ENCODE results near the gene MC1R. TPM values are rescaled to one million over a fixed set of nuclear protein-coding genes. Genes with fewer than 3 reads are reported as not detected.
"Not testable (repeated sequence)": the region's sequence is repeated elsewhere in the genome, so short reads cannot be mapped to it uniquely, and the experiment has no call there.

The MC1R gene
- total RNA-seq, 2 experiments from 2014 or later: 8.3 to 22.3 TPM

GRCh38 chr16:89931964-89932363 lies 13.3 kb downstream of the MC1R start:
- intact Hi-C loops (cut with micrococcal nuclease; ENCODE audit: unreplicated experiment): no loop called here
- no peak overlapping the region for H3K27ac ChIP-seq (ENCODE audit: low read depth, low read length, poor library complexity, severe bottlenecking)
- no peaks in the 10 kb centered on the region for H3K9me3 ChIP-seq (ENCODE audit: low read length)
- DNase-seq (ENCODE audit: low spot score): no peak
- H3K4me3 ChIP-seq (ENCODE audit: low read depth, low read length, poor library complexity, severe bottlenecking): no peak overlapping the region
- H2AFZ ChIP-seq (ENCODE audit: low read length): no peak overlapping the region
- H3K36me3 ChIP-seq (ENCODE audit: insufficient read depth, low read length): peaks cover 95% of the 10 kb centered on the region
- BruUV-seq (replicated peaks): no TSS peak
- ChIA-PET CTCF (ENCODE audit: unreplicated experiment) (no interaction called here), POLR2A (interaction anchor here (0.7 kb wide), 1 partner anchor 9 kb away, joined by 3 read pairs; the partner anchor contains the start of gene TUBB3)
- H3K79me2 ChIP-seq (ENCODE audit: insufficient read depth, low read depth, low read length): peaks cover 26% of the 10 kb centered on the region
- TF ChIP-seq CTCF (conservative IDR thresholded peaks at IDR 0.05; ENCODE audit: low read length) (no peak), EZH2phosphoT487 (IDR thresholded peaks at IDR 0.05; ENCODE audit: borderline replicate concordance, low read depth, low read length) (no peak)
- peaks cover 6% of the 10 kb centered on the region; the same call in 1 of the 2 replicates for H4K20me1 ChIP-seq (ENCODE audit: insufficient read depth, low read length)
- no peak overlapping the region for H3K4me2 ChIP-seq (ENCODE audit: low read length)
- no peaks in the 10 kb centered on the region for H3K4me1 ChIP-seq (ENCODE audit: insufficient read depth, low read length, poor library complexity, severe bottlenecking)
- no peaks in the 10 kb centered on the region for H3K9me2 ChIP-seq (ENCODE audit: insufficient read depth, low read length)

- H3K9me2 ChIP-seq (ENCODE audit: insufficient read depth, low read length); H3K9me3 ChIP-seq (ENCODE audit: low read length); H2AFZ ChIP-seq (ENCODE audit: low read length); H3K4me1 ChIP-seq (ENCODE audit: insufficient read depth, low read length, poor library complexity, severe bottlenecking); H3K27ac ChIP-seq (ENCODE audit: low read depth, low read length, poor library complexity, severe bottlenecking); BruUV-seq (replicated peaks); CTCF ChIA-PET (ENCODE audit: unreplicated experiment); intact Hi-C loops (cut with micrococcal nuclease; ENCODE audit: unreplicated experiment); DNase-seq (ENCODE audit: low spot score); H4K20me1 ChIP-seq (ENCODE audit: insufficient read depth, low read length); H3K4me3 ChIP-seq (ENCODE audit: low read depth, low read length, poor library complexity, severe bottlenecking); H3K79me2 ChIP-seq (ENCODE audit: insufficient read depth, low read depth, low read length); H3K4me2 ChIP-seq (ENCODE audit: low read length): not testable (repeated sequence)
- POLR2A ChIA-PET: interaction anchor here (0.5 to 0.8 kb wide), 3 partner anchors 8 to 121 kb away, joined by 3 to 4 read pairs (median 4); no protein-coding TSS in a partner anchor
- H3K36me3 ChIP-seq (ENCODE audit: insufficient read depth, low read length): peaks cover 80% of the 10 kb centered on the region
These were observed 15.4 kb downstream of the MC1R start for GRCh38 chr16:89934019-89934418.

- Histone ChIP-seq H3K4me1 (ENCODE audit: insufficient read depth, low read length, poor library complexity, severe bottlenecking) (no peaks in the 10 kb centered on the region), H3K9me2 (ENCODE audit: insufficient read depth, low read length) (no peaks in the 10 kb centered on the region), H3K27ac (ENCODE audit: low read depth, low read length, poor library complexity, severe bottlenecking) (no peak overlapping the region), H3K9me3 (ENCODE audit: low read length) (no peaks in the 10 kb centered on the region), H3K79me2 (ENCODE audit: insufficient read depth, low read depth, low read length) (no peaks in the 10 kb centered on the region), H4K20me1 (ENCODE audit: insufficient read depth, low read length) (no peaks in the 10 kb centered on the region), H2AFZ (ENCODE audit: low read length) (no peak overlapping the region), H3K36me3 (ENCODE audit: insufficient read depth, low read length) (peaks cover 71% of the 10 kb centered on the region), H3K4me3 (ENCODE audit: low read depth, low read length, poor library complexity, severe bottlenecking) (no peak overlapping the region), H3K4me2 (ENCODE audit: low read length) (no peak overlapping the region)
- no peak for DNase-seq (ENCODE audit: low spot score)
- intact Hi-C loops (cut with micrococcal nuclease; ENCODE audit: unreplicated experiment): no loop called here
- ChIA-PET POLR2A (interaction anchor here (0.5 to 0.7 kb wide), 2 partner anchors 15 to 120 kb away, joined by 3 to 4 read pairs; no protein-coding TSS in a partner anchor), CTCF (ENCODE audit: unreplicated experiment) (no interaction called here)
- BruUV-seq (replicated peaks): no TSS peak
- TF ChIP-seq EZH2phosphoT487 (IDR thresholded peaks at IDR 0.05; ENCODE audit: borderline replicate concordance, low read depth, low read length) (no peak), CTCF (conservative IDR thresholded peaks at IDR 0.05; ENCODE audit: low read length) (no peak)
These were observed 16.2 kb downstream of the MC1R start for GRCh38 chr16:89934611-89935553.

GRCh38 chr16:89935620-89936019 lies 17.0 kb downstream of the MC1R start:
- H3K36me3 ChIP-seq (ENCODE audit: insufficient read depth, low read length): peaks cover 64% of the 10 kb centered on the region
- H3K27ac ChIP-seq (ENCODE audit: low read depth, low read length, poor library complexity, severe bottlenecking); H2AFZ ChIP-seq (ENCODE audit: low read length); H4K20me1 ChIP-seq (ENCODE audit: insufficient read depth, low read length); POLR2A ChIA-PET; H3K9me3 ChIP-seq (ENCODE audit: low read length); CTCF ChIA-PET (ENCODE audit: unreplicated experiment); H3K4me1 ChIP-seq (ENCODE audit: insufficient read depth, low read length, poor library complexity, severe bottlenecking); intact Hi-C loops (cut with micrococcal nuclease; ENCODE audit: unreplicated experiment); H3K79me2 ChIP-seq (ENCODE audit: insufficient read depth, low read depth, low read length); H3K4me2 ChIP-seq (ENCODE audit: low read length); H3K4me3 ChIP-seq (ENCODE audit: low read depth, low read length, poor library complexity, severe bottlenecking); DNase-seq (ENCODE audit: low spot score); H3K9me2 ChIP-seq (ENCODE audit: insufficient read depth, low read length): not testable (repeated sequence)
- TSS peak; percentile 91 for BruUV-seq (replicated peaks)

Data from OCI-LY7 (cell line).